ENCODE data around the gene MAGEA4.

MAGEA4 gene

GRCh38 chrX:151970661-151971060 lies 58.0 kb downstream of the MAGEA4 start:
- Histone ChIP-seq H3K36me3 (ENCODE audit: control insufficient read depth in 2 of 2, insufficient read depth in 1 of 2, low read length in 2 of 2) (peaks cover 0 to 45% of the 10 kb centered on the region in 2 experiments; a peak in 1 of 3 replicates), H3K4me1 (ENCODE audit: control insufficient read depth, insufficient read depth, low read length) (no peaks in the 10 kb centered on the region), H3K9me3 (ENCODE audit: control insufficient read depth, insufficient read depth, low read depth, low read length) (no peaks in the 10 kb centered on the region), H3K27ac (ENCODE audit: extremely low read depth, low read depth, low read length) (no peak overlapping the region), H3K4me3 (ENCODE audit: low read depth, low read length) (no peak overlapping the region)
- TF ChIP-seq SP2 (tag by site-specific recombination; IDR thresholded peaks at IDR 0.05): no peak
- ChIA-PET CTCF (no interaction called here), POLR2A (no interaction called here)

- Histone ChIP-seq H3K4me3 (ENCODE audit: low read depth, low read length) (peak overlapping the region; percentile 50), H3K36me3 (ENCODE audit: control insufficient read depth in 2 of 2, insufficient read depth in 1 of 2, low read length in 2 of 2) (peaks cover 0 to 29% of the 10 kb centered on the region in 2 experiments; a peak in 1 of 3 replicates), H3K4me1 (ENCODE audit: control insufficient read depth, insufficient read depth, low read length) (no peaks in the 10 kb centered on the region), H3K9me3 (ENCODE audit: control insufficient read depth, insufficient read depth, low read depth, low read length) (no peaks in the 10 kb centered on the region), H3K27ac (ENCODE audit: extremely low read depth, low read depth, low read length) (no peak overlapping the region)
- ChIA-PET POLR2A (interaction anchor here (1.5 to 1.6 kb wide), 4 partner anchors 9 to 219 kb away, joined by 3 to 8 read pairs (median 6); no protein-coding TSS in a partner anchor), CTCF (interaction anchor here (0.5 to 1.2 kb wide), 4 partner anchors 86 to 848 kb away, joined by 3 to 4 read pairs (median 4); no protein-coding TSS in a partner anchor)
- TF ChIP-seq GLI2 (tag by site-specific recombination; IDR thresholded peaks at IDR 0.05; ENCODE audit: borderline replicate concordance, low read depth) (no peak), ZNF776 (tag by site-specific recombination; IDR thresholded peaks at IDR 0.05; ENCODE audit: borderline replicate concordance) (no peak), ZNF239 (tag by site-specific recombination; IDR thresholded peaks at IDR 0.05) (no peak), TRIM28 (IDR thresholded peaks at IDR 0.05; ENCODE audit: borderline replicate concordance, low read length) (no peak), ZBTB48 (tag by site-specific recombination; IDR thresholded peaks at IDR 0.05) (no peak), PRDM6 (tag by site-specific recombination; IDR thresholded peaks at IDR 0.05) (no peak), ZNF585B (tag by site-specific recombination; IDR thresholded peaks at IDR 0.05) (no peak), ZNF626 (tag by site-specific recombination; IDR thresholded peaks at IDR 0.05) (no peak), ZNF248 (tag by site-specific recombination; IDR thresholded peaks at IDR 0.05) (no peak), ZBTB20 (tag by site-specific recombination; IDR thresholded peaks at IDR 0.05) (no peak), ZNF433 (tag by site-specific recombination; IDR thresholded peaks at IDR 0.05; ENCODE audit: low read depth) (no peak), MYNN (tag by site-specific recombination; IDR thresholded peaks at IDR 0.05; ENCODE audit: borderline replicate concordance) (no peak), WT1 (tag by site-specific recombination; IDR thresholded peaks at IDR 0.05) (no peak)
Measured at GRCh38 chrX:151973060-151973661, 60.5 kb downstream of the MAGEA4 start.

GRCh38 chrX:151973851-151974335 lies 61.2 kb downstream of the MAGEA4 start:
- ChIA-PET POLR2A (interaction anchor here (1.5 to 1.6 kb wide), 4 partner anchors 8 to 220 kb away, joined by 3 to 8 read pairs (median 6); no protein-coding TSS in a partner anchor), CTCF (interaction anchor here (0.6 to 1.2 kb wide), 3 partner anchors 23 to 847 kb away, joined by 3 to 5 read pairs (median 3); no protein-coding TSS in a partner anchor)
- no peaks in the 10 kb centered on the region for H3K4me1 ChIP-seq (ENCODE audit: control insufficient read depth, insufficient read depth, low read length)
- H3K9me3 ChIP-seq (ENCODE audit: control insufficient read depth, insufficient read depth, low read depth, low read length): no peaks in the 10 kb centered on the region
- H3K27ac ChIP-seq (ENCODE audit: extremely low read depth, low read depth, low read length): no peak overlapping the region
- peaks cover 0 to 22% of the 10 kb centered on the region in 2 experiments; a peak in 1 of 3 replicates for H3K36me3 ChIP-seq (ENCODE audit: control insufficient read depth in 2 of 2, insufficient read depth in 1 of 2, low read length in 2 of 2)
- TF ChIP-seq ZNF335 (tag by site-specific recombination; conservative IDR thresholded peaks at IDR 0.05): peak; percentile 54
- no peak for TF ChIP-seq PRDM2 (tag by site-specific recombination; IDR thresholded peaks at IDR 0.05; ENCODE audit: borderline replicate concordance)
- peak overlapping the region; percentile 50 for H3K4me3 ChIP-seq (ENCODE audit: low read depth, low read length)
